Panc1 (cell line): ENCODE results near the gene TTC24.

Source experiments
- SIN3A ChIP-seq: IDR thresholded peaks from 2 replicates; pipeline ENCODE4 v1.6.1; 2012; ENCODE audit warnings: low read depth, mild to moderate bottlenecking, low read length, moderate library complexity, borderline replicate concordance; ENCODE audit not compliant: insufficient read depth
- TF ChIP-seq, protein P1 (sequence below): fragments of 450-650 bp; IDR thresholded peaks from 2 replicates; pipeline ENCODE4 v1.5.1; 2017; ENCODE audit warnings: mild to moderate bottlenecking
- TF ChIP-seq, protein P2 (sequence below), 2 experiments: IDR thresholded peaks; 2 replicates each; pipeline ENCODE4 v1.6.1; 2011 to 2012; ENCODE audit warnings: low read depth in 2 of 2, control low read depth in 1 of 2, low read length in 1 of 2, mild to moderate bottlenecking in 1 of 2, moderate library complexity in 1 of 2; ENCODE audit not compliant: insufficient read depth in 1 of 2

DNA sequence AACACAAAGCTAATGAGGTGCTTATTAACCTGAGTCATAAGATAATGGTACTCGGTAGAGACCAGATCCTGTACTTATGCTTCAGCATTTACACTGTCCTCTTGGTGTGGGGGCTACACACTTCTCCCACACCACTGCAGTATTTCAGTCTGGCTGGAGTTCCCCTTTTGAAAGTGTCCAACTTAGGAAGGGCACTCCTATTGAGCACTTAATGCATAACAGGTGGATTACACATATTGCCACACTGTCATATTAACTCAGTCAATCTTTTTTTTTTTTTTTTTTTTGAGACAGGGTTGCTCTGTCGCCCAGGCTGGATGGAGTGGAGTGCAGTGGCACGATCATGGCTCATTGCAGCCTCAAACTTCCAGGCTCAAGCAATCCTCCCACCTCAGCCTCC, 20.3 kb downstream of the TTC24 start:
- TF ChIP-seq, protein P1, sequence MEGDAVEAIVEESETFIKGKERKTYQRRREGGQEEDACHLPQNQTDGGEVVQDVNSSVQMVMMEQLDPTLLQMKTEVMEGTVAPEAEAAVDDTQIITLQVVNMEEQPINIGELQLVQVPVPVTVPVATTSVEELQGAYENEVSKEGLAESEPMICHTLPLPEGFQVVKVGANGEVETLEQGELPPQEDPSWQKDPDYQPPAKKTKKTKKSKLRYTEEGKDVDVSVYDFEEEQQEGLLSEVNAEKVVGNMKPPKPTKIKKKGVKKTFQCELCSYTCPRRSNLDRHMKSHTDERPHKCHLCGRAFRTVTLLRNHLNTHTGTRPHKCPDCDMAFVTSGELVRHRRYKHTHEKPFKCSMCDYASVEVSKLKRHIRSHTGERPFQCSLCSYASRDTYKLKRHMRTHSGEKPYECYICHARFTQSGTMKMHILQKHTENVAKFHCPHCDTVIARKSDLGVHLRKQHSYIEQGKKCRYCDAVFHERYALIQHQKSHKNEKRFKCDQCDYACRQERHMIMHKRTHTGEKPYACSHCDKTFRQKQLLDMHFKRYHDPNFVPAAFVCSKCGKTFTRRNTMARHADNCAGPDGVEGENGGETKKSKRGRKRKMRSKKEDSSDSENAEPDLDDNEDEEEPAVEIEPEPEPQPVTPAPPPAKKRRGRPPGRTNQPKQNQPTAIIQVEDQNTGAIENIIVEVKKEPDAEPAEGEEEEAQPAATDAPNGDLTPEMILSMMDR: no peak; the same call in 1 of the 2 replicates
- no peak for TF ChIP-seq SIN3A
- TF ChIP-seq, protein P2, sequence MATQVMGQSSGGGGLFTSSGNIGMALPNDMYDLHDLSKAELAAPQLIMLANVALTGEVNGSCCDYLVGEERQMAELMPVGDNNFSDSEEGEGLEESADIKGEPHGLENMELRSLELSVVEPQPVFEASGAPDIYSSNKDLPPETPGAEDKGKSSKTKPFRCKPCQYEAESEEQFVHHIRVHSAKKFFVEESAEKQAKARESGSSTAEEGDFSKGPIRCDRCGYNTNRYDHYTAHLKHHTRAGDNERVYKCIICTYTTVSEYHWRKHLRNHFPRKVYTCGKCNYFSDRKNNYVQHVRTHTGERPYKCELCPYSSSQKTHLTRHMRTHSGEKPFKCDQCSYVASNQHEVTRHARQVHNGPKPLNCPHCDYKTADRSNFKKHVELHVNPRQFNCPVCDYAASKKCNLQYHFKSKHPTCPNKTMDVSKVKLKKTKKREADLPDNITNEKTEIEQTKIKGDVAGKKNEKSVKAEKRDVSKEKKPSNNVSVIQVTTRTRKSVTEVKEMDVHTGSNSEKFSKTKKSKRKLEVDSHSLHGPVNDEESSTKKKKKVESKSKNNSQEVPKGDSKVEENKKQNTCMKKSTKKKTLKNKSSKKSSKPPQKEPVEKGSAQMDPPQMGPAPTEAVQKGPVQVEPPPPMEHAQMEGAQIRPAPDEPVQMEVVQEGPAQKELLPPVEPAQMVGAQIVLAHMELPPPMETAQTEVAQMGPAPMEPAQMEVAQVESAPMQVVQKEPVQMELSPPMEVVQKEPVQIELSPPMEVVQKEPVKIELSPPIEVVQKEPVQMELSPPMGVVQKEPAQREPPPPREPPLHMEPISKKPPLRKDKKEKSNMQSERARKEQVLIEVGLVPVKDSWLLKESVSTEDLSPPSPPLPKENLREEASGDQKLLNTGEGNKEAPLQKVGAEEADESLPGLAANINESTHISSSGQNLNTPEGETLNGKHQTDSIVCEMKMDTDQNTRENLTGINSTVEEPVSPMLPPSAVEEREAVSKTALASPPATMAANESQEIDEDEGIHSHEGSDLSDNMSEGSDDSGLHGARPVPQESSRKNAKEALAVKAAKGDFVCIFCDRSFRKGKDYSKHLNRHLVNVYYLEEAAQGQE (IDR thresholded peaks at IDR 0.05; ENCODE audit: insufficient read depth in 1 of 2, low read depth in 2 of 2, low read length in 1 of 2): no peak
